H54 (cell line): ENCODE results near the gene F10.

ENCODE experiments used
- DNase-seq: peaks from one replicate; pipeline ENCODE4 v3.0.0; 2011; ENCODE audit warnings: low spot score, mixed read lengths; ENCODE audit not compliant: insufficient read length
- FAIRE-seq: peaks from 3 replicates; lab custom pipeline; 2011; peaks lifted over from hg19 to GRCh38; lab: Jason Lieb, UNC
- POLR2A ChIP-seq: IDR thresholded peaks from 2 replicates; pipeline ENCODE4 v1.6.1; 2011; ENCODE audit warnings: low read depth, mild to moderate bottlenecking, low read length

Gene F10

DNA sequence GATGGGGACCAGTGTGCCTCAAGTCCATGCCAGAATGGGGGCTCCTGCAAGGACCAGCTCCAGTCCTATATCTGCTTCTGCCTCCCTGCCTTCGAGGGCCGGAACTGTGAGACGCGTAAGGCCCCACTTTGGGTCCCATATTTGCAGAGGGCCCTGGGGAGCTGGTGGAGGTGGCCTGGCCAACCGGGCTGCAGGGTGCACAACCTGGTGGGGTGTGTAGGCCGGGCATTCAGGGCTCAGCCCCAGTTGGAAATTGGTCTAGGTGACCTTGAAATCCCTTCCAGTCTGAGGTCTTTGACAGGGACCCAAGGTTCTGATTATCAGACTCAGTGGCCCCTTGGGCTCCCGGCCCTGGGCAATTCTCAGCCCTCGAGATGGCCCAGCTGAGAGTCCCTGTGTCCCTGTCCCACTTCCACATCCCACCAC lies 8.7 kb upstream of the F10 start:
- no peak for DNase-seq
- no peak for FAIRE-seq
- TF ChIP-seq POLR2A: no peak

DNA sequence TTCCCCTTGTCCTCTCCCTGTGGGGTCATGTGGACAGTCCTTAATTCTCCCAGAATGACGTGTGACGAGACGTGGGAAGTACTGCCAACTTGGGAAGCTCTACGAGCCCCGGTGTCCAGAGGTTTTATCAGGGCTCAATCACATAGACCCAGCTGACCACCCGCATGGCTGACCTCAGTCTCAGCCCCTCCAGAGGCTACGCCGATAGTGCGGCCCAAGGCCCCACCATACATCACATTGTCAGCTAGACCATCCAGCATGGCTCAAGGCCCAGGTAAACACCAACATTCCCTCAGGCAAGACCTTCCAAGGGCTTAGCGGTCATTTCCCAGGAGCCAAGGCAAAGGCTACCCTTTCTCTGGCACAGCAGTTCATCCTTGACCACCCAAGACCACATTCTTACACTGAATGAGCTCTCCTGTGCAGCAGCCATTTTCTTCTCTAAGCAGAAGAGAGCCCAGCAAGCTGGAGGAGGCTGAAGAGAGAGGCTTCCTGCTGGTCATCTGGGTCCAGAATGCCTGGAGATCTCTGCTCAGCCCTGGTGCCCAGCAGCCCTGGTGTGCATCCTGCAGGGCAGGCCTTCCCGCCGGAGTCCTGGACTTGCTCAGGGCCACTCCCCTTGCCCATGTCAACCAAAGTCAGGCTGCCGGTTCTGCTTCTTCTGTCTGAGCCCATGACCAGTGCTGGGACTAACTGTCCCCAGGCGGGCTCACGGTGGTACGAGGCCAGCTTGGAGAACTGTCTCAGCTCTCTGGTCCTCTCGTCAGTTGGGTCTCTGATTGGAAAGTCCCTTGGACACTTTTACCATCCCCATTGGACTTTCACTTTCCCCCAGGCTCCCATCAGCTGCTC lies 7.9 kb upstream of the F10 start:
- no peak for FAIRE-seq
- no peak for TF ChIP-seq POLR2A
- no peak for DNase-seq

DNA sequence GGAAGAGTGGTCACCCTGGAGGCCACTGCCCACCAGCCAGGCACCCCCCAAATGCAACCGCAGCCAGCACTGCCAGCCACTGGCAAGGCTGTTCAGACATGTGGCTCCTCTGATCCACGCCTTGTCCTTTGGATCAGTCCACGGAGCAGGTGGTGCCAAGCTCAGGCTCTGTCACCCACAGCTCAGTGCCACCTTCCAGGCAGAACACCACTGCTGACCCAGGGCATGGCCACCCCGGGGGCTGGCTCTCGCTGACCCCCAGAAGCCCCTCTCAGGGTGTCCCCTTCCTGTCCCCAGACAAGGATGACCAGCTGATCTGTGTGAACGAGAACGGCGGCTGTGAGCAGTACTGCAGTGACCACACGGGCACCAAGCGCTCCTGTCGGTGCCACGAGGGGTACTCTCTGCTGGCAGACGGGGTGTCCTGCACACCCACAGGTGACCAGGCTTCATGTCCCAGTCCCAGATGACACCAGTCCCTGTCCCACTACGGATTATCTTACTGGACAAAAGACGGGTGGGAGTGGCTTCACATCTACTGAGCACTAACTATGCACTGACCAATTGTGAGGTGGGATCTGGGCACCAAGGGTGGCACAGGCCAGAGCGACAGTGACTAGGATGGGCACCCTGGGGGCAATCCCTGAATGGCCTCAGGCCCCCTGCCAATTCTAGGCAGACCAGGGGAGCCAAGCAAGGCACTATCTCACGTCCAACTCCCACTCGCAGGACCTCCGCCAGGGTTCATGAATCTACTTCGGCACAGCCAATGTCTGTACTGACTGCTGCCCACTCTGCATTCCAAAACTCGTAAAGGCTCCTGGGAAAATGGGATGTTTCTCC lies 7.0 kb upstream of the F10 start:
- FAIRE-seq: no peak
- no peak for DNase-seq
- no peak for TF ChIP-seq POLR2A

DNA sequence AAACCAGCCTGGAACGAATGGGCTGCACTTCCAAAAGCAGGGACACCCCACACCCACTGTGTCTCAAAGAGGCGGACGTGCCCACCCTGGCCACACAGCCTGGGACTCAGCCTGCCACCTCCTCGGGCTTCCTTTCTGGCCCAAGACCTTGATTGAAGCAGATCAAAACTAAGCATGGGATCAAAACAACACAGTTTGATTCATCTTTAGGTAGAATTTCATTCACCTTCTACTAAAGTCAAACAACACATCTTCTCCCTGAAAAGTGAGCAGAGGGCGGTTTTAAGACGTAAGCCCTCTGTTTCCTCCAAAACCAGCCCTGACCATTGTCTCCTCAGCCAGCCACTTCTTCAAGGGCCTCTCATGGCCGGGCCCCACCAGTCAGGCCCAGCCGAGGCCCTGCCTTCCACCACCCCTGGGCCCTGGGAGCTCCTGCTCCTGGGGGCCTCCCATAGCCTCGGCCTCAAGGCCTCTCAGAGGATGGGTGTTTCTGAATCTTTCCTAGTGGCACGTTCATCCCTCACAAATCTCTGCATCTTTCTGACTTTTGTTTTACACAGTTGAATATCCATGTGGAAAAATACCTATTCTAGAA lies 6.3 kb upstream of the F10 start:
- no peak for FAIRE-seq
- no peak for TF ChIP-seq POLR2A

DNA sequence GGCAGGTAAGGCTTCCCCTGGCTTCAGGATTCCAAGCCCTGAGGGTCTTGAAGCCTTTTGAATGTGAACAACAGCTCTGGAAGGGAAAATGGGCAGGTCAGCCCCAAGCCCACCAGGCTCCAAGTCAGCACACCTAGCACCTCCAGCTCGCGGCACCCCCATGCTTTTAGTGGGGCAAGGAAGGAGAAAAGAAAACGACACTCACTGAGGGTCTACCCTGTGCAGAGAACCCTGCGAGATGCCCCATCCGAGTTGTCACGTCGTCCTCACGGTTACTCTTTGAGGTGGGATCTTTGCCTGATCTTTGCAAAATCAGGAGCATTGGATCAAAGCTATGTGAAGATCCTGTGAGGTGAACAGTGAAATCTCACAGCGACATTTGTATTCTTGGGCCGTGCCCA lies 5.7 kb upstream of the F10 start:
- DNase-seq (no peak), FAIRE-seq (no peak)
- TF ChIP-seq POLR2A: no peak

More for the DNA sequence above, 6.3 kb upstream of the F10 start:
- no peak for DNase-seq

DNA sequence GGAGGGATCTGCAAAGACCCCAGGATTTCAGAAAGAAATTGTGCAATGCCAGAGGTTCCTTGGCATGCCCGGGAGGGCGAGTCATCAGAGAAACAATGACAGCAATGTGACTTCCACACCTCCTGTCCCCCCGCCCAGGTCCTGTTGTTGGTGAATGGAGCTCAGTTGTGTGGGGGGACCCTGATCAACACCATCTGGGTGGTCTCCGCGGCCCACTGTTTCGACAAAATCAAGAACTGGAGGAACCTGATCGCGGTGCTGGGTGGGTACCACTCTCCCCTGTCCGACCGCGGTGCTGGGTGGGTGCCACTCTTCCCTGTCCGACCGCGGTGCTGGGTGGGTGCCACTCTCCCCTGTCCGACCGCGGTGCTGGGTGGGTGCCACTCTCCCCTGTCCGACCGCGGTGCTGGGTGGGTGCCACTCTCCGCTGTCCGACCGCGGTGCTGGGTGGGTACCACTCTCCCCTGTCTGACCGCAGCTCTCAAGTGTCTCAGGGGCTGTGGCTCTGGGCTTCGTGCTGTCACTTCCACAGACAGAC lies 5.2 kb upstream of the F10 start:
- FAIRE-seq: no peak
- no peak for TF ChIP-seq POLR2A
- DNase-seq: no peak

DNA sequence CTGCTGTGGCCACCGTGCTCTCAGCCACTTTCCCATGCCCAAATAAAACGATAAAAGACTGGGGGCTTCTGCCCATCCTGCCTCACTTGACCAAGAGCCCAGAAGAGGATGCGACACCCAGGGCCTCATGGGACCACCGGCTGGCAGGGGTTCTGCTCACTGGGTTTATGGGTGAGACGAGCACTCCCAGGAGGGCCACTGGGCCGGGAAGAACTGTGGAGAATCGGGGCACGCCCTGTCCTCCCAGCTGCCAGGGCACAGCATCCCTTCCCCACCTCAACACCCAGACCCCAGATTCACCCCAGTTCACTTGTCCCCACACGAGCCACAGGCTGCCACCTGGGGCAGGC lies 4.7 kb upstream of the F10 start:
- FAIRE-seq (no peak), DNase-seq (no peak)
- no peak for TF ChIP-seq POLR2A

DNA sequence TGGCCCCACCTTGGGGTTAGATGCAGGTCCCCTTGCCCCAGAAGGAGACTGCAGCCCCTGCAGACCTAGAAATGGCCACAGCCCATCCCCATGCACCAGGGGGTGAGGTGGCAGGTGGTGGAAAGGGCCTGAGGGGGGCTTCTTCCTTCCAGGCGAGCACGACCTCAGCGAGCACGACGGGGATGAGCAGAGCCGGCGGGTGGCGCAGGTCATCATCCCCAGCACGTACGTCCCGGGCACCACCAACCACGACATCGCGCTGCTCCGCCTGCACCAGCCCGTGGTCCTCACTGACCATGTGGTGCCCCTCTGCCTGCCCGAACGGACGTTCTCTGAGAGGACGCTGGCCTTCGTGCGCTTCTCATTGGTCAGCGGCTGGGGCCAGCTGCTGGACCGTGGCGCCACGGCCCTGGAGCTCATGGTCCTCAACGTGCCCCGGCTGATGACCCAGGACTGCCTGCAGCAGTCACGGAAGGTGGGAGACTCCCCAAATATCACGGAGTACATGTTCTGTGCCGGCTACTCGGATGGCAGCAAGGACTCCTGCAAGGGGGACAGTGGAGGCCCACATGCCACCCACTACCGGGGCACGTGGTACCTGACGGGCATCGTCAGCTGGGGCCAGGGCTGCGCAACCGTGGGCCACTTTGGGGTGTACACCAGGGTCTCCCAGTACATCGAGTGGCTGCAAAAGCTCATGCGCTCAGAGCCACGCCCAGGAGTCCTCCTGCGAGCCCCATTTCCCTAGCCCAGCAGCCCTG lies 4.2 kb upstream of the F10 start:
- DNase-seq: no peak
- FAIRE-seq: no peak
- no peak for TF ChIP-seq POLR2A

DNA sequence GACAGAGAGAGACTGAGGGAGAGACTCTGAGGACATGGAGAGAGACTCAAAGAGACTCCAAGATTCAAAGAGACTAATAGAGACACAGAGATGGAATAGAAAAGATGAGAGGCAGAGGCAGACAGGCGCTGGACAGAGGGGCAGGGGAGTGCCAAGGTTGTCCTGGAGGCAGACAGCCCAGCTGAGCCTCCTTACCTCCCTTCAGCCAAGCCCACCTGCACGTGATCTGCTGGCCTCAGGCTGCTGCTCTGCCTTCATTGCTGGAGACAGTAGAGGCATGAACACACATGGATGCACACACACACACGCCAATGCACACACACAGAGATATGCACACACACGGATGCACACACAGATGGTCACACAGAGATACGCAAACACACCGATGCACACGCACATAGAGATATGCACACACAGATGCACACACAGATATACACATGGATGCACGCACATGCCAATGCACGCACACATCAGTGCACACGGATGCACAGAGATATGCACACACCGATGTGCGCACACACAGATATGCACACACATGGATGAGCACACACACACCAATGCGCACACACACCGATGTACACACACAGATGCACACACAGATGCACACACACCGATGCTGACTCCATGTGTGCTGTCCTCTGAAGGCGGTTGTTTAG lies 3.3 kb upstream of the F10 start:
- FAIRE-seq (no peak), DNase-seq (no peak)
- TF ChIP-seq POLR2A: no peak

DNA sequence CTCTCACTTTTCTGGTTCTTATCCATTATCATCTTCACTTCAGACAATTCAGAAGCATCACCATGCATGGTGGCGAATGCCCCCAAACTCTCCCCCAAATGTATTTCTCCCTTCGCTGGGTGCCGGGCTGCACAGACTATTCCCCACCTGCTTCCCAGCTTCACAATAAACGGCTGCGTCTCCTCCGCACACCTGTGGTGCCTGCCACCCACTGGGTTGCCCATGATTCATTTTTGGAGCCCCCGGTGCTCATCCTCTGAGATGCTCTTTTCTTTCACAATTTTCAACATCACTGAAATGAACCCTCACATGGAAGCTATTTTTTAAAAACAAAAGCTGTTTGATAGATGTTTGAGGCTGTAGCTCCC lies 2.8 kb upstream of the F10 start:
- DNase-seq: no peak
- no peak for TF ChIP-seq POLR2A
- FAIRE-seq: no peak

DNA sequence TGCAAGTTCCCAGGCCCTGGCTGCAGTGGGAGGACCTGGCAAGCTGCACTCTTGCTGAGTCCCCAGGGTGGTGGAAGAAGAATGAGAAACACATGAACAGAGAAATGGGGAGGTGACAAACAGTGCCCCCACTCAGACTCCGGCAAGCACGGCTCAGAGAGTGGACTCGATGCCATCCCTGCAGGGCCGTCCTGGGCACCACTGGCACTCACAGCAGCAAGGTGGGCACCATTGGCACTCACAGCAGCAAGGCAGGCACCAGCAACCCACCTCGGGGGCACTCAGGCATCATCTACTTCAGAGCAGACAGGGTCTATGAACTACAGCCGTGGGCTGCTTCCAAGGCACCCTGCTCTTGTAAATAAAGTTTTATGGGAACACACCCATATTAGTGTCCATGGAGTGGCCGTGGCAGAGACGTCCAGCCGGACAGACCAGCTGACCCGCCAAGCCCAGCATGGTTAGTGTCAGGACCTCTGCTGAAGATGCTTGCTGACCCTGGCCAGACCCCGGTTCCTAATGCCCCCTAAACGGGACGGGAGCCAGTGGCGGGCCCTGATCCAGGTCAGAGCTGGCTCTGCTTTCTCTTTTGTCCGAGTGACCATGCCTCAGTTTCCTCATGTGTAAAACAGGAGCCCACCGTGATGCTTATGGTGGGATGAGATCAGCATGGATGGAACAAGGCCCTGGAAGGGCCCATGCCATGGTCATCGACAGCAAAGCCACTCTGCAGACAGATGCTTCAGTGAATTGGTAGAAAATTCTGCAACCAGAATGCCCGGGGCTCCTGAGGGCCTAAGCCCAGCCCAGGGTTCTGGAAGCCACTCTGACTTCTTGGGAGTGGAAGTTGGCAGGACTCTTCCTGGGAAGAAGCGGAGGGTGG lies 2.1 kb upstream of the F10 start:
- DNase-seq (no peak), FAIRE-seq (no peak)
- TF ChIP-seq POLR2A: no peak

DNA sequence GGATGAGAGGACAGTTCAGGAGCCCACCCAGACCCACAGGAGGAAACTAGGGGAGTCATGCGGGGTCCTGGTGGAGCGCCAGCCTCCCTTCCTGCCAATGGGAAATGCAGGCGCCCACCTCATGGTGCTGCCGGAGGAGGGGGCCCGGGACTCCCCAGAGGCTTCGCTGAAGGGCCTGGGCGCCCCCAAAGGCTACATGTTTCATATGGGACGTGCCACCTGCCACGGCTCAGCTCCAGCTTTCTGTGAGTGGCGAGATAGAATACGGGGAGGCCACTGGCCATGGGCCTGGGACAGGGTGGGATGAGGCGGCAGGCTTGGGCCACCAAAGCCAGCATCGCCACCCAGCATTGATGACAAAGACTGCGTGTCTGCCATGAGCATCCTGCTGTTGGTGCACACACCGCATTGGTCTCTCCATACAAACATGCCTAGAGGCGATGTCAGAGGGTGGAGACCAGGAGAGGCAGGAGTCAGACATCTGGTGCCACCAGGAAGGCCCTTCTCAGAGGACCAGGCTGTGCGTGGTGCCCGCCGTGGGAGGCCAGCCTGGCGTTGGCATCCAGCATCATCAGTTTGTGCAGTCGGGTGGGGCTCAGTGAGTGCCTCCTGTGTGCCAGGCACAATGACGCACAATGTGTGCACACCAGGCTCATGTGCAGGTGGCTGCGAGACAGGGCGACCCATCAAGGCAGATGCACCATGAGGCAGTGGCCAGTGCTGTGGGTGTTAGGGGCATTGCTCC lies 1.2 kb upstream of the F10 start:
- FAIRE-seq: no peak

More for the DNA sequence above, 1.2 kb upstream of the F10 start:
- no peak for TF ChIP-seq POLR2A
- no peak for DNase-seq
